CD4-positive, alpha-beta T cell treated with Interleukin-12 subunit alpha and Interleukin-12 subunit beta, for 1 hour (primary cell): ENCODE data around the gene NTSR2.

ENCODE experiments used
- DNase-seq: peaks from one replicate; pipeline ENCODE4 v3.0.0-alpha.2; 2020

Gene NTSR2

DNA sequence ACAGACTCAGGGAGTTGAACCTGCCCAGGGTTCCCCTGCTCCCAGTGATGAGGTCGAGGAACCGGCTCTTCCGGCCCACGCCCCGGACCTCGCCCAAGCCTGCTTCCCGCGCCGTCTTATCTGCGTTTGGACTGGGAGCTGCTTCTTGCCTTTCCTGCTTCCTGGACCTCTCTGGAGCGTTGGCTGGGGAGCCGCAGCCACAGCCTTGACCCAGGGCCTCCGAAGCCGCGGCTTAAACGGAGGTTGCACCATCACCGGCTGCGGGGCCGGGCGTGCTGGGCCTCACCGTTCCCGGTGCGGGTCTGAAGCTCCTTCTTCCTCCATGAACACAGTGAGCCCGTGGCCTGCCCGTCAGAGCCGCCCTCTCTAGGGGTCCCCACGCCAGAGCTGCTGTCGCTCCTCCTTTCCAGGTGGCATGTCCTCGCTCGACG lies 13.3 kb downstream of the NTSR2 start:
- no peak for DNase-seq

- DNase-seq = no peak
Observed at GRCh38 chr2:11656252-11656651, 13.7 kb downstream of the NTSR2 start.

DNA sequence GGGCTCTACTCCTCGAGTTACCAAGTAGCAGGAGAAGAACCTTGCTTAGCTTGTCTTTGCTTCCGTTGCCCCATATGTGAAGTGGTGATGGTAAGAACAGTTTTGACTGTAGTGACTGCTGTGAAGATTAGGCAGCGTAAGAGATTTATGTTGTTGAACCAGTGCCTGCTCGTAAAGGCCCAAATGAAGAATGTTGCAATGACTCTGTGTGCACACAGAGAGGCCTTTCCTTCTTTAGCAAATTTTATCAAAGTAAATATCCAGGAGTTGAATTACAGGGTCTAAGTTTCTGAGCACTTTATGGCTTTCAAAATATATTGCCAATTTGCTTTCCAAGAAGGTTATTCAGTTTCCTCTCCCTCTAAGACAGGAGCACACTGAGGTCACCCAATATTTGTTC lies 14.5 kb downstream of the NTSR2 start:
- no peak for DNase-seq

DNA sequence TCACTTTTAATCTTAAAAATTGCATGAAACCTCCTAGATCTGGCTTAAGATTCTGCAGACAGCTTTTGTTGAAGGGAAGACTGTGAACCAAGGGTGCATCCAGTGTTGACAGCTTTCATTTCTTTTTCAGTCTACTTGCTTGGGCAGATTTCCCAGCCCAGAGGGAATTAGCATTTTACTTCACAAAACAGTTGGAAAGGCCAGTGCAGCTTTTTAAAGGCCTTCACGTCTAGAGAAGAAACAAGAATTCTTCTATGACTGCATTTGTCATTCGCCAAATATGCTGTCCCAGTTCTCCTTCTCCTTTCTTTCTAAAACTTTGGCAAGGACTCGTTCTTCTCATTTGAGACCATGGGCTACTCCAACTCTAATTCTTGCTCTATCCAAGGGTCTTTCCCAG lies 17.4 kb downstream of the NTSR2 start:
- DNase-seq = no peak

DNA sequence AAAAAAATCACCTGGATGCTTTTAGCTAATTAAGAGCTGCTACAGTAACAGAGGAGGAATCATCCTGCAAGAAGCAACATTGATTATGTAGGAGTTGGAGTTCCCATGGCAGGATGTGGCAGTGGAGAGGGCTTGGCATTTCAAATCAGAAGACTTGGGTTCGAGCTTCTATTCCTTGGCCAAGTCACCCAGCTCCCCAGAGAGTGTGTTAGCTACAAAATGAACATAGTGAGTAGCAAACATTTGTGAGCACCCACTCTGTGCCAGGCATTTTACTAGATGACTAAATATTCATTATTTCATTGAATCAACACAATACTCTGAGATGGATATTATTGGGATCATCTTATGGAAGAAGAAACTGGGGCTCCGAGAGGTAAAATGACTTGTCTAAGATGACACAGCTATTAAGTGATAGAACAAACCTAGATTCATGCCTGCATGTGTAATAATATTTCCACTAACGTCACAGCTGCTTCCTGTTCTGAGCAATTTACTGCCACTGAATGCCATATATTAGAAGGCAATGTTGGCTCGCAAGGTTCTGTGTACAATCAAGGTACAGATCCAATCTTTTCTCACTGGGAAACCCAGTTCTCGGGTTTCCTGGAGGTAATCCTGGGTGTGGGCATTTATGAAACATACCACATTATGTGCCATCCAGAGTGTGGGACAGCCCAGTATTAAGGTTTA lies 18.0 kb downstream of the NTSR2 start:
- DNase-seq = no peak

DNA sequence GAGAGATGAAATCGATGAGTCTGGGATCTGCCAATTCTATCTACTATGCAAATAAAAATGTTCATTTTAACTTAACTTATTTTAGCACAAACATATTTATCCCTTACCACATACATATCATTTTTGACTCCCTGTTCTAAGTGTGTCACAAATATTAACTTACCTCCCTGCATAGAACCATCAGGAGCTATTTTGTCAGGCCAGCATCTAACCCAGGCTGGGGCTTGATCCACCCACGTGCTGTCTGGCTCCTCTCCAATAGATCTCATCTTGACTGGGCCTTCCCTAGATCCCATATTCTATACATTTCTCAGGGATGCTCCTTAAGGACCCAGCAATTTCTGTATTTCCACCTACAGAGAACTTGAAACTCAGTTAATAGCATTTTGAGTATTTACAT lies 20.9 kb downstream of the NTSR2 start:
- DNase-seq = no peak

GRCh38 chr2:11647834-11648600 lies 22.0 kb downstream of the NTSR2 start:
- DNase-seq = no peak

GRCh38 chr2:11646530-11646929 lies 23.5 kb downstream of the NTSR2 start:
- DNase-seq = no peak

DNA sequence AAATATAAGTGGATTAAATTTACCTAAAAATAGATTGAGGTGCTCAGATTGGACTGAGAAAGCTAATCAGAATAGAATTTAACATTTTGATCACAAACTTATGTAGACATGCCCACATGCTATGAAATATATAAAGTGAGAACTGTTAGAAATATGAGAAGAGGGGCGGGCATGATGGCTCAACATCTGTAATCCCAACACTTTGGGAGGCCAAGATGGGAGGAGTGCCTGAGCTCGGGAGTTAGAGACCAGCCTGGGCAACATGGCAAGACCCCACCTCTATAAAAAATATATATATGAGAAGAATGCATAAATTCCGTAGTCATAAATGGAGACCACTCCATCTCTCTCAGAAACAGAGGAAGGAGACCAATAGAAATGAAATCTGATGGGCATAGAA lies 25.7 kb downstream of the NTSR2 start:
- DNase-seq = no peak

DNA sequence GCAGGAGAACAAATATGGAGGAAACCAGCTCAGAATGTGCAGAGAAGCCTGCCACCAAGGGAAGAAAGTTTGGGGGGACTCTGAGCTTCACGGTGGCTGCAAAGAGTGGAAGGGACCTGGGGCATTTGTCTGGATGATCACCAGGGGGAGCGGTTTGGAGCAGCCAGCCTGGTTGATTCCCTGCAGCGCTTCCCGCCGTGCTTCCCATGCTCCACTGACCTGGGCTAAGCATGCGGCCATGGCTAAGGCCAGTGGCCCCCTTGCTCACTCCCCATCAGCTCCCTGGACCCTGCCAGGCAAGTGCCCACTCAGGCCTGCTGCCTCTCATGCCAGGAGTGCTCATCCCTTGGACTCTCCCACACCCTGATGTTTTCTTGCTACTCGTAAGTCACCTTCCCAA lies 27.0 kb downstream of the NTSR2 start:
- no peak for DNase-seq

GRCh38 chr2:11640132-11640531 lies 29.9 kb downstream of the NTSR2 start:
- no peak for DNase-seq

DNA sequence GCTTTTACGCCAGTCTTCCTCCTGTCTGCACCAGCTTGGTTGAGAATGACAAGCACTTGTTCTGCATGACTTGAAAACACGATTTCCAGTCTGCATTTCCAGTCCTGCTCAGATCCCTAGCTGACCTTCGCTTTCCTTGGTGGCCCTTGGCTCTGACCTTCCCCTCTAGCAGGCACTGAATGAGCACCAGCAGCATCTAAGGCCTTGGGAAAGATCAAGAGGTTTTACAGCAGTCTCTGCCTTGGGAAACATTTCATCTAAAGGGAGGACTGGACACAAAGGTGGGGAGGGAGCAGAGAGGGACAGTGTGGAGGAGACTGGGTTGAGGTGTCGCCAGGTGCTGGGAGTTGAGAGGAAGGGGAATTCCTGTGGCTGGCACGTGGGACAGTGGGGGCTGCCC lies 30.5 kb downstream of the NTSR2 start:
- no peak for DNase-seq

DNA sequence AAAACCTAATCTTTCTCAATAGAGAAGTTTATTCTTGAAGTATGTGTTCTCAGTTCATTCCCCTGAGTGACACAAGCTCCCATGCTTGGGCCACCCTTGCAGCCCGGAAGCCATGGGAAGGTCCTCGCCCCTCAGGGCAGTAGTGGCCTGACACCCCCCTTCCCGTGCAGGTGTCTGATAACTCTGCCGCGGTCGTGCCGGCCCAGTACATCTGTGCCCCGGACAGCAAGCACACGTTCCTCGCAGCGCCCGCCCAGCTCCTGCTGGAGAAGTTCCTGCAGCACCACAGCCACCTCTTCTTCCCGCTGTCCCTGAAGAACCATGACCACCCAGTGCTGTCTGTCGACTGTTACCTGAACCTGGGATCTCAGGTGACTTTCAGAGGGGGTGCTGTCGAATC lies 32.4 kb downstream of the NTSR2 start:
- DNase-seq = no peak

- no peak for DNase-seq
Observed at GRCh38 chr2:11636593-11637295, 33.3 kb downstream of the NTSR2 start.

DNA sequence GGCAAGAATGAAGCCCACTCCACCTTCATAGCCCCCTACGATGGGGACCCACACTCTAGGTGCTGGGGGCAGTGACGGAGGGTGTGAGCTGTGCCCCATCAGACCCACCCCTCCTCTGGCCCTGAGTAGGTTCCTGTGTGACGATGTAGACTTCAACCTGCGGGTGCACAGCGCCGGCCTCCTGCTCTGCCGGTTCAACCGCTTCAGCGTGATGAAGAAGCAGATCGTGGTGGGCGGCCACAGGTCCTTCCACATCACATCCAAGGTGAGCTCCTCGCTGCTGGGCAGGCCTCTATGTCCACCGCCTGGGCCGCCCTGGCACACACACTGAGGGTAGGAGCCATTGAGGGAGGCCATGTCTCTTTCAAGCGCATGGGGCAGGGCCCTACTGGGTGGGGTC lies 34.9 kb downstream of the NTSR2 start:
- no peak for DNase-seq

- no peak for DNase-seq
Observed at GRCh38 chr2:11634584-11634983, 35.4 kb downstream of the NTSR2 start.

GRCh38 chr2:11633923-11634478 lies 36.0 kb downstream of the NTSR2 start:
- DNase-seq = no peak

GRCh38 chr2:11631462-11631861 lies 38.5 kb downstream of the NTSR2 start:
- DNase-seq = no peak

GRCh38 chr2:11630855-11631254 lies 39.1 kb downstream of the NTSR2 start:
- no peak for DNase-seq

DNA sequence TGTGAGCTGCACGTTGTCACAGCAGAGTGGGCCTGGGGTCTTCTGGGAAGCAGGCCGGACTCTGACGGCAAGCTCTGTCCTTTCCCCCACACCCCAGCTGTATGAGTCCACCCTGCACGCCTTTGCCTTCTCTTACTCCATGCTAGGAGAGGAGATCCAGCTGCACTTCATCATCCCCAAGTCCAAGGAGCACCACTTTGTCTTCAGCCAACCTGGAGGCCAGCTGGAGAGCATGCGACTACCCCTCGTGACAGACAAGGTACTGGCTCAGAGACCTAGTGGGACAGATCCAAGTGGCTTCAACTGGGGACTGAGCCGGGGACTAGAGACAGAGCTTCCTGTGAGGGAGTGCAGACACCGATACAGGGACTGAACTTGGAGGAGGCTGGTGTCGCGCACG lies 40.1 kb downstream of the NTSR2 start:
- DNase-seq = no peak

DNA sequence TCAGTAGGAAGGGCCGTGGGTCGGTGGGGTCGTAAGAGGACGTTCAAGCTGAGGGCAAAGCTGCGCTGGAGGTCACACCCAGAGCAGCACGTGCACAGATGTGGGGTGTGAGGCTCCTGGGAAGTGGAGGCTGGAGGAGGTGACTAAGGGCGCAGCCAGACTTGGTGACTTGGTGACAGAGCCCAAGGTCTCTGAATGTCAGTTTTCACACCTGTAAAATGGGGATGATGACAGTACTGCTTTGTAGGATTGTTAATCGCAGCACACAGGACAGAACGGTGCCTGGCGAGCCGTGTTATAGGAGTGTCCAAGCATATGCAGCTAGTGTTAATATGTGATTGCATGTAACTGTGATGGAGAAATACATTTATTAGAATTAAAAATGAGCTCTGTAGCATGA lies 40.8 kb downstream of the NTSR2 start:
- DNase-seq = no peak

- no peak for DNase-seq
Observed at GRCh38 chr2:11628675-11629074, 41.3 kb downstream of the NTSR2 start.

- DNase-seq = no peak
Observed at GRCh38 chr2:11625671-11626070, 44.3 kb downstream of the NTSR2 start.

GRCh38 chr2:11624893-11625292 lies 45.1 kb downstream of the NTSR2 start:
- no peak for DNase-seq
